ENCODE data around the gene ZBTB2.

GRCh38 chr6:151374036-151374683, 17.2 kb downstream of the ZBTB2 start:
- TF ChIP-seq ATF2 (CRISPR knock-in tag; IDR thresholded peaks at IDR 0.05; ENCODE audit: borderline replicate concordance, low read depth) (no peak), JUN (CRISPR knock-in tag; IDR thresholded peaks at IDR 0.05) (no peak), NR1H2 (CRISPR knock-in tag; IDR thresholded peaks at IDR 0.05) (no peak), E2F4 (CRISPR knock-in tag; IDR thresholded peaks at IDR 0.05; ENCODE audit: borderline replicate concordance, low read depth) (no peak)
- TF ChIP-seq, protein P1, sequence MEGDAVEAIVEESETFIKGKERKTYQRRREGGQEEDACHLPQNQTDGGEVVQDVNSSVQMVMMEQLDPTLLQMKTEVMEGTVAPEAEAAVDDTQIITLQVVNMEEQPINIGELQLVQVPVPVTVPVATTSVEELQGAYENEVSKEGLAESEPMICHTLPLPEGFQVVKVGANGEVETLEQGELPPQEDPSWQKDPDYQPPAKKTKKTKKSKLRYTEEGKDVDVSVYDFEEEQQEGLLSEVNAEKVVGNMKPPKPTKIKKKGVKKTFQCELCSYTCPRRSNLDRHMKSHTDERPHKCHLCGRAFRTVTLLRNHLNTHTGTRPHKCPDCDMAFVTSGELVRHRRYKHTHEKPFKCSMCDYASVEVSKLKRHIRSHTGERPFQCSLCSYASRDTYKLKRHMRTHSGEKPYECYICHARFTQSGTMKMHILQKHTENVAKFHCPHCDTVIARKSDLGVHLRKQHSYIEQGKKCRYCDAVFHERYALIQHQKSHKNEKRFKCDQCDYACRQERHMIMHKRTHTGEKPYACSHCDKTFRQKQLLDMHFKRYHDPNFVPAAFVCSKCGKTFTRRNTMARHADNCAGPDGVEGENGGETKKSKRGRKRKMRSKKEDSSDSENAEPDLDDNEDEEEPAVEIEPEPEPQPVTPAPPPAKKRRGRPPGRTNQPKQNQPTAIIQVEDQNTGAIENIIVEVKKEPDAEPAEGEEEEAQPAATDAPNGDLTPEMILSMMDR (IDR thresholded peaks at IDR 0.05) = no peak
